Smooth muscle cell (in vitro differentiated cells): ENCODE measurements around the gene KATNBL1. TPM values are rescaled to one million over a fixed set of nuclear protein-coding genes. Genes with fewer than 3 reads are reported as not detected.

Experiments
- DNase-seq: peaks from one replicate; lab custom pipeline; 2025; ENCODE audit not compliant: unreplicated experiment; lab: John Stamatoyannopoulos, UW
- H2AFZ ChIP-seq: fragments of 200-600 bp; sonication (generic); 2 replicates; pipeline ENCODE4 v1.6.0; 2016; ENCODE audit warnings: antibody characterized with exemption, low read depth, mild to moderate bottlenecking
- H3F3A ChIP-seq: fragments of 200-600 bp; sonication (generic); 2 replicates; pipeline ENCODE4 v1.6.0; 2017; ENCODE audit warnings: antibody characterized with exemption, low read depth
- H3K27ac ChIP-seq: fragments of 200-600 bp; sonication (generic); 2 replicates; pipeline ENCODE4 v1.5.1; 2016; ENCODE audit warnings: low read depth, mild to moderate bottlenecking
- H3K27me3 ChIP-seq: fragments of 200-600 bp; sonication (generic); 2 replicates; pipeline ENCODE4 v1.6.1; 2016; ENCODE audit warnings: low read depth, mild to moderate bottlenecking
- H3K36me3 ChIP-seq: fragments of 200-600 bp; sonication (generic); 2 replicates; pipeline ENCODE4 v1.5.1; 2016; ENCODE audit warnings: low read depth
- H3K4me1 ChIP-seq: fragments of 200-600 bp; sonication (generic); 2 replicates; pipeline ENCODE4 v1.5.1; 2016; ENCODE audit warnings: low read depth
- H3K4me2 ChIP-seq: fragments of 200-600 bp; sonication (generic); 2 replicates; pipeline ENCODE4 v1.6.0; 2016; ENCODE audit warnings: mild to moderate bottlenecking
- H3K4me3 ChIP-seq: fragments of 200-600 bp; sonication (generic); 2 replicates; pipeline ENCODE4 v1.5.1; 2016; ENCODE audit warnings: mild to moderate bottlenecking
- H3K79me2 ChIP-seq: fragments of 200-600 bp; sonication (generic); 2 replicates; pipeline ENCODE4 v1.6.0; 2016; ENCODE audit warnings: low read depth, mild to moderate bottlenecking
- H3K9ac ChIP-seq: fragments of 200-600 bp; sonication (generic); 2 replicates; pipeline ENCODE4 v1.6.0; 2016; ENCODE audit warnings: low read depth
- H3K9me3 ChIP-seq: fragments of 200-600 bp; sonication (generic); replicated peaks from 2 replicates; pipeline ENCODE4 v1.5.1; 2016; ENCODE audit warnings: low read depth
- H4K20me1 ChIP-seq: fragments of 200-600 bp; sonication (generic); 2 replicates; pipeline ENCODE4 v1.6.0; 2016; ENCODE audit warnings: low read depth
- WGBS: methylation state at CpG from one replicate; pipeline ENCODE4 v1.1.7; 2016; ENCODE audit warnings: low lambda C conversion rate; 5-methylcytosine and 5-hydroxymethylcytosine counted together
- polyA plus RNA-seq: library from polyadenylated mRNA; unstranded; fragments of >200 nt; fragmentation: Nextera tagmentation; extraction: Ambion mirVana; gene quantifications from 2 replicates; pipeline ENCODE4 v1.2.1, GENCODE V29; 2016
- total RNA-seq: library from RNA; depleted of rRNA; stranded (reverse); fragments of >200 nt; gene quantifications from 2 replicates; pipeline ENCODE4 v1.2.3, GENCODE V29; 2014
- TF ChIP-seq, protein P1 (sequence below): fragments of 200-600 bp; sonication (generic); IDR thresholded peaks from 2 replicates; pipeline ENCODE4 v1.5.1; 2017; ENCODE audit warnings: borderline replicate concordance, mild to moderate bottlenecking, antibody characterized with exemption; ENCODE audit not compliant: insufficient read depth, poor library complexity, severe bottlenecking

Gene KATNBL1
- total and polyA plus RNA-seq, 2 experiments from 2014 or later: 62.3 to 91.8 TPM

- H2AFZ ChIP-seq: no peak overlapping the region
Observed at GRCh38 chr15:34252545-34252944, 42.6 kb upstream of the KATNBL1 start.

DNA sequence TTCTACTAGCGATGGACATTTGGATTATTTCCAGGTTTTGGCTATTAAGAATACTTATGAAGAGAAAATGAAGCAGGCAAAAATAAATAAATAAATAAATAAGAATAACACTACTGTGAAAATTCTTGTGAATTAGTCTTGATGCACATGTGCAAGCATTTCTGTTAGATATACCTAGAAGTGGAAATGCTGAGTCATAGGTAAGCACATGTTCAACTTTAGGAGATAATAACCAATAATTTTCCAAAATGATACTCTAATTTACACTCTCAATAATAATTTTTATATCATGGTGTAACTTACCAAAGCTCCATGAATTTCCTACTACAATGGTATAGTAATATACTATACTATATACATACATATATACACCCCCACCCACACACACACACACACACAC lies 38.3 kb upstream of the KATNBL1 start:
- TF ChIP-seq, protein P1, sequence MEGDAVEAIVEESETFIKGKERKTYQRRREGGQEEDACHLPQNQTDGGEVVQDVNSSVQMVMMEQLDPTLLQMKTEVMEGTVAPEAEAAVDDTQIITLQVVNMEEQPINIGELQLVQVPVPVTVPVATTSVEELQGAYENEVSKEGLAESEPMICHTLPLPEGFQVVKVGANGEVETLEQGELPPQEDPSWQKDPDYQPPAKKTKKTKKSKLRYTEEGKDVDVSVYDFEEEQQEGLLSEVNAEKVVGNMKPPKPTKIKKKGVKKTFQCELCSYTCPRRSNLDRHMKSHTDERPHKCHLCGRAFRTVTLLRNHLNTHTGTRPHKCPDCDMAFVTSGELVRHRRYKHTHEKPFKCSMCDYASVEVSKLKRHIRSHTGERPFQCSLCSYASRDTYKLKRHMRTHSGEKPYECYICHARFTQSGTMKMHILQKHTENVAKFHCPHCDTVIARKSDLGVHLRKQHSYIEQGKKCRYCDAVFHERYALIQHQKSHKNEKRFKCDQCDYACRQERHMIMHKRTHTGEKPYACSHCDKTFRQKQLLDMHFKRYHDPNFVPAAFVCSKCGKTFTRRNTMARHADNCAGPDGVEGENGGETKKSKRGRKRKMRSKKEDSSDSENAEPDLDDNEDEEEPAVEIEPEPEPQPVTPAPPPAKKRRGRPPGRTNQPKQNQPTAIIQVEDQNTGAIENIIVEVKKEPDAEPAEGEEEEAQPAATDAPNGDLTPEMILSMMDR: no peak
- Histone ChIP-seq H3F3A (no peaks in the 10 kb centered on the region), H3K4me2 (no peak overlapping the region), H4K20me1 (no peaks in the 10 kb centered on the region), H3K9me3 (no peaks in the 10 kb centered on the region), H3K79me2 (no peaks in the 10 kb centered on the region), H3K36me3 (no peaks in the 10 kb centered on the region), H3K27ac (no peak overlapping the region), H3K4me3 (no peak overlapping the region), H3K9ac (no peak overlapping the region), H3K4me1 (no peaks in the 10 kb centered on the region), H2AFZ (no peak overlapping the region), H3K27me3 (no peaks in the 10 kb centered on the region)
- whole genome bisulfite sequencing: 93% methylated on average over 1 of the region's 1 CpG
- DNase-seq: no peak

More at GRCh38 chr15:34252545-34252944, 42.6 kb upstream of the KATNBL1 start:
- H3K36me3 ChIP-seq: peaks cover 11% of the 10 kb centered on the region
- TF ChIP-seq, protein P1: no peak
- no peak overlapping the region for H3K9ac ChIP-seq
- H3K4me2 ChIP-seq: no peak overlapping the region
- H3K4me3 ChIP-seq: no peak overlapping the region
- no peaks in the 10 kb centered on the region for H3K79me2 ChIP-seq
- no peaks in the 10 kb centered on the region for H3K9me3 ChIP-seq
- H4K20me1 ChIP-seq: no peaks in the 10 kb centered on the region
- no peak overlapping the region for H3K27ac ChIP-seq
- DNase-seq: no peak
- H3F3A ChIP-seq: no peaks in the 10 kb centered on the region
- H3K4me1 ChIP-seq: no peaks in the 10 kb centered on the region
- H3K27me3 ChIP-seq: no peaks in the 10 kb centered on the region

- no peaks in the 10 kb centered on the region for H3K79me2 ChIP-seq
- H3K36me3 ChIP-seq: no peaks in the 10 kb centered on the region
- H3K9ac ChIP-seq: no peak overlapping the region
- H3K4me3 ChIP-seq: no peak overlapping the region
- H3K27ac ChIP-seq: no peak overlapping the region
- H2AFZ ChIP-seq: no peak overlapping the region
- DNase-seq: no peak
- 84% methylated on average over 9 of the region's 9 CpGs for WGBS
- TF ChIP-seq, protein P1: no peak
- H4K20me1 ChIP-seq: no peaks in the 10 kb centered on the region
- no peaks in the 10 kb centered on the region for H3K4me1 ChIP-seq
- H3F3A ChIP-seq: no peaks in the 10 kb centered on the region
- H3K27me3 ChIP-seq: no peaks in the 10 kb centered on the region
- H3K4me2 ChIP-seq: no peak overlapping the region
- no peaks in the 10 kb centered on the region for H3K9me3 ChIP-seq
Observed at GRCh38 chr15:34246276-34246976, 36.5 kb upstream of the KATNBL1 start.

DNA sequence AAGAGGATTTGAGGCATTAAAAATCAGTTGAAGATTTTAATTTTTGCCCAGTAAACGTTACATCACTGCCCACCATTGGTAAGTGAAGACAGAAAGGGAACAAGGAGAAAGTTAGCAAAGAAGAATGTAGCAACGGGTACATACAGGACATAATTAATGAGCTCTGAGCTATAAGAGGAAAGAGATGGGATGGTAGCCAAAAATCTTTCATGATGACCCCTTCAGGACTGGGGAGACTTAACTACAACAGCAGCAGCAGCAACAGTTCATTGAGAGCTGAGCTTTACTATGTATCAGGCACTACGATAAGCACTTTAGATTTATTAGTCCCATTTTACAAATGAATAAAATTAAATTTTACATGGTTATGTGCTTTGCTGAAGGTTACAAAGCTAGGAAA lies 33.3 kb upstream of the KATNBL1 start:
- no peak for DNase-seq
- 92% methylated on average over 3 of the region's 3 CpGs for WGBS
- Histone ChIP-seq H3K36me3 (no peaks in the 10 kb centered on the region), H4K20me1 (no peaks in the 10 kb centered on the region), H3K27me3 (no peaks in the 10 kb centered on the region), H3K9me3 (no peaks in the 10 kb centered on the region), H3K9ac (no peak overlapping the region), H3K79me2 (no peaks in the 10 kb centered on the region), H3K4me3 (no peak overlapping the region), H2AFZ (no peak overlapping the region), H3K4me1 (peaks cover 2% of the 10 kb centered on the region), H3F3A (no peaks in the 10 kb centered on the region), H3K4me2 (no peak overlapping the region), H3K27ac (no peak overlapping the region)
- TF ChIP-seq, protein P1: no peak
